Endodermal cell (in vitro differentiated cells): ENCODE data around the gene ACVR1. TPM values are rescaled to one million over a fixed set of nuclear protein-coding genes. Genes with fewer than 3 reads are reported as not detected.

Experiments
- DNase-seq: peaks from one replicate; pipeline ENCODE4 v3.0.0-alpha.2; 2017
- H3K27ac ChIP-seq: 2 replicates; pipeline ENCODE4 v1.5.1; 2013; ENCODE audit warnings: mild to moderate bottlenecking, low read depth, low read length, moderate library complexity
- H3K27me3 ChIP-seq: 2 replicates; pipeline ENCODE4 v1.6.1; 2013; ENCODE audit warnings: mild to moderate bottlenecking, low read length, moderate library complexity; ENCODE audit not compliant: insufficient read depth, control insufficient read depth, poor library complexity, severe bottlenecking
- H3K36me3 ChIP-seq: 2 replicates; pipeline ENCODE4 v1.7.0; 2013; ENCODE audit warnings: mild to moderate bottlenecking, low read length, moderate library complexity; ENCODE audit not compliant: control insufficient read depth, insufficient read depth
- H3K4me1 ChIP-seq: one replicate; pipeline ENCODE4 v1.7.0; 2013; ENCODE audit warnings: low read length; ENCODE audit not compliant: control insufficient read depth, insufficient read depth
- H3K4me3 ChIP-seq: 2 replicates; pipeline ENCODE4 v1.5.1; 2013; ENCODE audit warnings: mild to moderate bottlenecking, low read length, moderate library complexity
- H3K9ac ChIP-seq: 2 replicates; pipeline ENCODE4 v1.6.1; 2013; ENCODE audit warnings: mild to moderate bottlenecking, low read length, moderate library complexity; ENCODE audit not compliant: poor library complexity, severe bottlenecking; ENCODE audit errors: extremely low read depth
- H3K9me3 ChIP-seq: 2 replicates; pipeline ENCODE4 v1.6.1; 2013; ENCODE audit warnings: mild to moderate bottlenecking, low read length, moderate library complexity; ENCODE audit not compliant: control insufficient read depth
- H3K27ac Mint-ChIP-seq: 2 replicates; pipeline ENCODE4 v1.8.0; 2020; ENCODE audit warnings: mixed read lengths
- H3K27me3 Mint-ChIP-seq: 2 replicates; pipeline ENCODE4 v1.8.0; 2021; ENCODE audit warnings: mild to moderate bottlenecking, mixed read lengths; ENCODE audit not compliant: insufficient read depth
- H3K36me3 Mint-ChIP-seq: 2 replicates; pipeline ENCODE4 v1.8.0; 2020; ENCODE audit warnings: low read depth, mixed read lengths
- H3K4me1 Mint-ChIP-seq: 2 replicates; pipeline ENCODE4 v1.8.0; 2020; ENCODE audit warnings: mixed read lengths
- H3K4me3 Mint-ChIP-seq: 2 replicates; pipeline ENCODE4 v1.8.0; 2020; ENCODE audit warnings: mild to moderate bottlenecking, moderate library complexity, mixed read lengths
- H3K9me3 Mint-ChIP-seq: 2 replicates; pipeline ENCODE4 v1.8.0; 2020; ENCODE audit warnings: mild to moderate bottlenecking, mixed read lengths
- CTCF ChIP-seq: fragments of 200-600 bp; sonication (generic); conservative IDR thresholded peaks from 2 replicates; pipeline ENCODE4 v1.5.0; 2021; ENCODE audit warnings: antibody characterized with exemption, mild to moderate bottlenecking
- WGBS, 2 experiments: methylation state at CpG; one replicate each; pipeline versions ENCODE4 v1.1.5 to v1.1.7; 2013; ENCODE audit warnings: missing lambda C conversion rate in 2 of 2, mixed read lengths in 1 of 2; ENCODE audit not compliant: insufficient coverage in 1 of 2, insufficient read length in 1 of 2; 5-methylcytosine and 5-hydroxymethylcytosine counted together
- total RNA-seq, 2 donors: library from RNA; stranded (reverse); fragmentation: NEBNext Ultra II Directional in 1 of 2; extraction: Animal tissue kit (Norgen Biotek cat#: 25700) in 1 of 2; gene quantifications; 2 replicates in 1 of 2; 3 replicates in 1 of 2; pipeline ENCODE4 v1.2.1, GENCODE V29; 2021

ACVR1 gene
- total RNA-seq, 2 donors from 2014 or later = 21.1 to 26.9 TPM

DNA sequence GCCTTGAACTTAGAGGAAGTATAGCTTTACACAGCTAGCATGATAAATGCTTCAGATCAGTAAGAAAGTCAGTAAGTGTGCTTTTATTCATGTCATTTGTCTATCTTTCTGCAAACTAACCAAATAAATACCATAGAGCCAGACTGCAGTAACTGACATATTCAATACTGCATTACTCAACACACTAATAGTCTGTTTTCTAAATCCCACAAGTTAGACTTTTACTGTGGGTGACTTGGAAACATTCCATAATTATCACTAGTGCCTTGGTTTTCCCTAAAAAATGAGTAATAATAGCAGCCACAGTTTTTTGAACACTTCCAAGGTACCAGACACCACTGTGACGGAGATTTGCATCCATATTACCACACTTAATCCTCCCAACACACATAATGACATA is 33.0 kb downstream of the ACVR1 start:
- H3K36me3 ChIP-seq = peaks cover 10% of the 10 kb centered on the region
- peaks cover 73% of the 10 kb centered on the region for H3K27me3 ChIP-seq
- H3K27ac ChIP-seq = no peak overlapping the region
- H3K4me3 ChIP-seq = no peak overlapping the region
- no peak for DNase-seq
- H3K4me3 Mint-ChIP-seq = no peak overlapping the region
- H3K27ac Mint-ChIP-seq = no peak overlapping the region
- TF ChIP-seq CTCF = no peak
- peaks cover 19% of the 10 kb centered on the region for H3K9me3 ChIP-seq
- H3K27me3 Mint-ChIP-seq = peaks cover 60% of the 10 kb centered on the region
- H3K4me1 Mint-ChIP-seq = peaks cover 47% of the 10 kb centered on the region
- no peaks in the 10 kb centered on the region for H3K9me3 Mint-ChIP-seq
- H3K36me3 Mint-ChIP-seq = peaks cover 6% of the 10 kb centered on the region
- no peak overlapping the region for H3K9ac ChIP-seq
- H3K4me1 ChIP-seq = peaks cover 16% of the 10 kb centered on the region
- 94% methylated on average over 1 of the region's 1 CpG; no CpG with 5 or more reads in 1 of the 2 experiments for WGBS, 2 experiments

DNA sequence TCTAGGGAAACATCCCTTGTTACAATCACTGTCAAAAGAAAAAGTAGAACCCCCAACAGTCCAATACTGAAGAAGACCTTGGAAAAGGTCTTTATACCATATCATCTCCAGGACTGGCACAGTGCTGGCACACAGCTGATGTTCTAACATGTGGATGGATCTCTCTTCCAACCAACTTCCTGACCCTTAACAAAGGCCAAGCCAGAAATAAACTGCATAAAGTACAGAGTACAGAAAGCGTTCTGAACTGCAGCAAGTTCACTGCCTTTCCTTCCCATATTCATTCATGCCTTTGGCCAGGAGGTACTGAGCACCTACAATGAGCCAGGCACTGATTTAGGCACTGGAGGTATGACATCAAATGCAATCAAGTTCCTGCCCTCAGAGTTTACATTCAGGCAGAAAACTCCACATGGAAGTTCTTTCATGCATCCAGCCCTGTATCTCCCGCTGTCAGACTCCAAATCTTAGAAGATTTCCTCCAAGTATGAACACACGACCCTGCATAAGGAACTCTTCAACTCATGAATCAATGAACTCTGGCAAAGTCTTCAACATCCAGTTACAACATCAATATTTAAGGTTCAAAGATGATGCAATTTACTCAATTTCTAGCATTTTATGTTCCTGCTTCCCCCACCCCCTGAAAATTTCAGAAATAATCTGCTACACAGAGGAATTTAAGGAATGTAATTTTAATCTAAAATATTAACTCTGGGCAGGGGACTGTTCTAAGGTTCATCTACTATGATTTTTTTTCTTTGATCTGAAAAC is 33.8 kb downstream of the ACVR1 start:
- no peak for TF ChIP-seq CTCF
- peaks cover 11% of the 10 kb centered on the region for H3K9me3 ChIP-seq
- H3K27ac ChIP-seq = no peak overlapping the region
- Mint-ChIP-seq H3K27me3 (peaks cover 53% of the 10 kb centered on the region), H3K36me3 (peaks cover 2% of the 10 kb centered on the region), H3K4me3 (no peak overlapping the region), H3K27ac (no peak overlapping the region), H3K9me3 (no peaks in the 10 kb centered on the region), H3K4me1 (peaks cover 53% of the 10 kb centered on the region)
- H3K36me3 ChIP-seq = peaks cover 5% of the 10 kb centered on the region
- no peak overlapping the region for H3K4me3 ChIP-seq
- peaks cover 65% of the 10 kb centered on the region for H3K27me3 ChIP-seq
- H3K4me1 ChIP-seq = peaks cover 20% of the 10 kb centered on the region
- DNase-seq = no peak
- no peak overlapping the region for H3K9ac ChIP-seq
- 90 to 94% methylated on average over 3 of the region's 3 CpGs for WGBS, 2 experiments

DNA sequence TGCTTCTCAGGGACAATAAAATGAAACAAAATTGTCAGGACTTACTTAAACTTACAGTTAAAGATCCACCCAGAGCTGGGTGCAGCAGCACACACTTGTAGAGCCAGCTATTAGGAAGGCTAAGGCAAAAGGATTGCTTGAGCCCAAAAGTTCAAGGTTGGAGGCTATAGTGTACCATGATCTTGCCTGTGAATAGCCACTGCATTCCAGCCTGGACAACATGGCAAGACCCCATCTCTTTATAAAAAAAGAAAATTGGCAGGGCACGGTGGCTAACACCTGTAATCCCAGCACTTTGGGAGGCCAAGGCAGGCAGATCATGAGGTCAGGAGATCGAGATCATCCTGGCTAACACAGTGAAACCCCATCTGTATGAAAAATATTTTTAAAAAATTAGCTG is 34.6 kb downstream of the ACVR1 start:
- peaks cover 2% of the 10 kb centered on the region for H3K36me3 Mint-ChIP-seq
- no peak overlapping the region for H3K4me3 Mint-ChIP-seq
- peaks cover 59% of the 10 kb centered on the region for H3K4me1 Mint-ChIP-seq
- no peak for DNase-seq
- peaks cover 47% of the 10 kb centered on the region for H3K27me3 Mint-ChIP-seq
- no peak overlapping the region for H3K27ac Mint-ChIP-seq
- H3K4me1 ChIP-seq = peaks cover 25% of the 10 kb centered on the region
- H3K9ac ChIP-seq = no peak overlapping the region
- no peaks in the 10 kb centered on the region for H3K9me3 Mint-ChIP-seq
- H3K36me3 ChIP-seq = no peaks in the 10 kb centered on the region
- peaks cover 57% of the 10 kb centered on the region for H3K27me3 ChIP-seq
- no peak overlapping the region for H3K27ac ChIP-seq
- TF ChIP-seq CTCF = no peak
- no peak overlapping the region for H3K4me3 ChIP-seq
- H3K9me3 ChIP-seq = peaks cover 3% of the 10 kb centered on the region
- WGBS, 2 experiments = 86 to 100% methylated on average over 1 to 2 of the region's 2 CpGs
